NCI-H1105 (cell line): ENCODE data around the gene POU5F1.

Experiments
- DNase-seq: peaks from one replicate; lab custom pipeline; 2025; lab: John Stamatoyannopoulos, UW

The POU5F1 gene

DNA sequence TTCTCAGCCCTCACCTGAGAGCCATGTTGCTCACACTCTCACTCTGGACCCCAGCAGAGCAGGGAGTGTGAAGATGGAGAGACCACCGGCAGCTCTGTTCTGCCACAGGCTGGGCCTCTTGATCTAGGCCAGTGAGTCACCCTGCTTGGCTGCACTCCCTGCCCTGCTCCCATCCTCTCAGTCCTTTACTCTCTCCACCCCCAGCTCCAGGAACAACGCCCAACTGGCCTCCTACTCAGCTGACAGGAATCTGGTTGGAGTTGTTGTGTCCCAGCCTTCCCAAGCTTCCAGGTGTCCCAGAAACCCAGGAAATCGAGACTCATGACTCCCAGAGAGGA is 56.0 kb downstream of the POU5F1 start, which contains the start of gene PSORS1C1:
PSORS1C1 (plus strand) TSS at position 260 of the 338 bp plus-strand sequence. CDS start 14,833 bp downstream, outside the sequence.
- DNase-seq: no peak
